Stomach (tissue), 4 donors: Measurements from ENCODE around the gene RPP30.

Experiments used
- POLR2A ChIP-seq, 4 donors: fragments of 450-650 bp; IDR thresholded peaks; one replicate each; pipeline ENCODE4 v1.6.1; 2016; ENCODE audit warnings: antibody characterized with exemption in 4 of 4, control low read depth in 2 of 4, mild to moderate bottlenecking in 1 of 4, moderate library complexity in 1 of 4
- POLR2AphosphoS5 ChIP-seq, 3 donors: sonication (generic); formaldehyde crosslinking; IDR thresholded peaks; one replicate each; pipeline ENCODE4 v1.6.1; 2016; ENCODE audit warnings: antibody characterized with exemption in 3 of 3
- TF ChIP-seq, protein P1 (sequence below), 7 experiments: fragments of 450-650 bp in 4 of 7; fragments of 200-600 bp in 3 of 7; sonication (generic) in 3 of 7; IDR thresholded peaks; one replicate each; pipeline ENCODE4 v1.5.1; 2016 to 2019; ENCODE audit warnings: antibody characterized with exemption in 7 of 7, control low read depth in 2 of 7, mild to moderate bottlenecking in 1 of 7

GRCh38 chr10:90865401-90865800, 6.4 kb upstream of the RPP30 start:
- TF ChIP-seq POLR2A (IDR thresholded peaks at IDR 0.05) (no peak), POLR2AphosphoS5 (IDR thresholded peaks at IDR 0.05) (no peak)
- TF ChIP-seq, protein P1, sequence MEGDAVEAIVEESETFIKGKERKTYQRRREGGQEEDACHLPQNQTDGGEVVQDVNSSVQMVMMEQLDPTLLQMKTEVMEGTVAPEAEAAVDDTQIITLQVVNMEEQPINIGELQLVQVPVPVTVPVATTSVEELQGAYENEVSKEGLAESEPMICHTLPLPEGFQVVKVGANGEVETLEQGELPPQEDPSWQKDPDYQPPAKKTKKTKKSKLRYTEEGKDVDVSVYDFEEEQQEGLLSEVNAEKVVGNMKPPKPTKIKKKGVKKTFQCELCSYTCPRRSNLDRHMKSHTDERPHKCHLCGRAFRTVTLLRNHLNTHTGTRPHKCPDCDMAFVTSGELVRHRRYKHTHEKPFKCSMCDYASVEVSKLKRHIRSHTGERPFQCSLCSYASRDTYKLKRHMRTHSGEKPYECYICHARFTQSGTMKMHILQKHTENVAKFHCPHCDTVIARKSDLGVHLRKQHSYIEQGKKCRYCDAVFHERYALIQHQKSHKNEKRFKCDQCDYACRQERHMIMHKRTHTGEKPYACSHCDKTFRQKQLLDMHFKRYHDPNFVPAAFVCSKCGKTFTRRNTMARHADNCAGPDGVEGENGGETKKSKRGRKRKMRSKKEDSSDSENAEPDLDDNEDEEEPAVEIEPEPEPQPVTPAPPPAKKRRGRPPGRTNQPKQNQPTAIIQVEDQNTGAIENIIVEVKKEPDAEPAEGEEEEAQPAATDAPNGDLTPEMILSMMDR (IDR thresholded peaks at IDR 0.05), result peak in 1 of 7 experiments; percentile 6
